Gastrocnemius medialis (tissue), 4 donors: ENCODE measurements around the gene RUNX1.

ENCODE experiments used
- CTCF ChIP-seq, 5 experiments: fragments of 450-650 bp in 3 of 5; fragments of 200-600 bp in 2 of 5; sonication (generic) in 2 of 5; IDR thresholded peaks in 4 of 5; conservative IDR thresholded peaks in 1 of 5; 1 replicate in 4 of 5; 2 replicates in 1 of 5; pipeline ENCODE4 v1.5.1; 2016 to 2019; ENCODE audit warnings: antibody characterized with exemption in 5 of 5, mild to moderate bottlenecking in 3 of 5, moderate library complexity in 3 of 5
- POLR2A ChIP-seq, 2 donors: fragments of 450-650 bp; IDR thresholded peaks; one replicate each; pipeline ENCODE4 v1.6.1; 2017; ENCODE audit warnings: antibody characterized with exemption in 2 of 2, mild to moderate bottlenecking in 2 of 2, moderate library complexity in 2 of 2

- TF ChIP-seq CTCF (IDR thresholded peaks at IDR 0.05 in 4 of 5, conservative IDR thresholded peaks at IDR 0.05 in 1 of 5): no peak
- TF ChIP-seq POLR2A (IDR thresholded peaks at IDR 0.05): no peak
Observed at GRCh38 chr21:34894401-34894800, 154.7 kb downstream of the RUNX1 start.
